Gastroesophageal sphincter (tissue), 4 donors: ENCODE results near the gene ZNF777. TPM values are rescaled to one million over a fixed set of nuclear protein-coding genes. Genes with fewer than 3 reads are reported as not detected.

Source experiments
- ATAC-seq: fragments of 150-250 bp; one replicate; pipeline ENCODE4 v1.9.1; 2016; ENCODE audit warnings: mild to moderate bottlenecking, moderate library complexity
- H3K27ac ChIP-seq, 4 donors: fragments of 200-600 bp; sonication (generic) in 3 of 4; 1 replicate in 3 of 4; 2 replicates in 1 of 4; pipeline ENCODE4 v1.5.1; 2016 to 2019
- H3K27me3 ChIP-seq: fragments of 200-600 bp; sonication (generic); one replicate; pipeline ENCODE4 v1.5.1; 2019
- H3K36me3 ChIP-seq, 2 donors: fragments of 200-600 bp; sonication (generic); one replicate each; pipeline ENCODE4 v1.5.1; 2019; ENCODE audit warnings: control low read depth in 1 of 2
- H3K4me1 ChIP-seq, 3 donors: fragments of 200-600 bp; sonication (generic); 1 replicate in 2 of 3; 2 replicates in 1 of 3; pipeline ENCODE4 v1.5.1; 2016 to 2019; ENCODE audit warnings: control low read depth in 2 of 3
- H3K4me3 ChIP-seq, 2 donors: fragments of 200-600 bp; sonication (generic); one replicate each; pipeline ENCODE4 v1.5.1; 2019; ENCODE audit warnings: mild to moderate bottlenecking in 1 of 2, moderate library complexity in 1 of 2
- H3K9me3 ChIP-seq, 3 donors: fragments of 200-600 bp; sonication (generic); one replicate each; pipeline ENCODE4 v1.5.1; 2017 to 2019; ENCODE audit warnings: control low read depth in 2 of 3
- EP300 ChIP-seq: sonication (generic); formaldehyde crosslinking; IDR thresholded peaks from one replicate; pipeline ENCODE4 v1.6.1; 2017; ENCODE audit warnings: antibody characterized with exemption, mild to moderate bottlenecking
- POLR2A ChIP-seq, 2 donors: fragments of 450-650 bp; IDR thresholded peaks; one replicate each; pipeline ENCODE4 v1.6.1; 2017; ENCODE audit warnings: antibody characterized with exemption in 2 of 2, mild to moderate bottlenecking in 2 of 2, moderate library complexity in 1 of 2
- POLR2AphosphoS5 ChIP-seq: sonication (generic); formaldehyde crosslinking; IDR thresholded peaks from one replicate; pipeline ENCODE4 v1.6.1; 2017; ENCODE audit warnings: antibody characterized with exemption
- WGBS, 2 donors: methylation state at CpG; one replicate each; pipeline ENCODE4 v1.1.5; 2018; ENCODE audit warnings: low coverage in 1 of 2; 5-methylcytosine and 5-hydroxymethylcytosine counted together
- total RNA-seq, 4 donors: library from RNA; depleted of rRNA; stranded (reverse); fragments of >200 nt; gene quantifications; one replicate each; pipeline ENCODE4 v1.1.0, GENCODE V29; 2016
- TF ChIP-seq, protein P1 (sequence below), 4 experiments: fragments of 200-600 bp in 2 of 4; fragments of 450-650 bp in 2 of 4; sonication (generic) in 1 of 4; IDR thresholded peaks; one replicate each; pipeline ENCODE4 v1.5.1; 2017 to 2019; ENCODE audit warnings: antibody characterized with exemption in 4 of 4, mild to moderate bottlenecking in 2 of 4, moderate library complexity in 2 of 4

Gene ZNF777
- total RNA-seq, 4 donors from 2014 or later: 6.1 to 16.1 (median 9.9) TPM

GRCh38 chr7:149457766-149458165 is 3.1 kb downstream of the ZNF777 start:
- no peaks in the 10 kb centered on the region for H3K27me3 ChIP-seq
- H3K4me3 ChIP-seq: no peak overlapping the region
- H3K9me3 ChIP-seq: no peaks in the 10 kb centered on the region
- H3K36me3 ChIP-seq: peaks cover 0 to 42% of the 10 kb centered on the region in 2 donors
- H3K4me1 ChIP-seq: peaks cover 0 to 35% (median 14%) of the 10 kb centered on the region in 3 donors
- ATAC-seq: no peak
- 100% methylated on average over 1 of the region's 1 CpG; no CpG with 5 or more reads in 1 of the 2 donors for WGBS, 2 donors
- TF ChIP-seq POLR2AphosphoS5 (no peak), EP300 (no peak), POLR2A (IDR thresholded peaks at IDR 0.05) (no peak)
- TF ChIP-seq, protein P1, sequence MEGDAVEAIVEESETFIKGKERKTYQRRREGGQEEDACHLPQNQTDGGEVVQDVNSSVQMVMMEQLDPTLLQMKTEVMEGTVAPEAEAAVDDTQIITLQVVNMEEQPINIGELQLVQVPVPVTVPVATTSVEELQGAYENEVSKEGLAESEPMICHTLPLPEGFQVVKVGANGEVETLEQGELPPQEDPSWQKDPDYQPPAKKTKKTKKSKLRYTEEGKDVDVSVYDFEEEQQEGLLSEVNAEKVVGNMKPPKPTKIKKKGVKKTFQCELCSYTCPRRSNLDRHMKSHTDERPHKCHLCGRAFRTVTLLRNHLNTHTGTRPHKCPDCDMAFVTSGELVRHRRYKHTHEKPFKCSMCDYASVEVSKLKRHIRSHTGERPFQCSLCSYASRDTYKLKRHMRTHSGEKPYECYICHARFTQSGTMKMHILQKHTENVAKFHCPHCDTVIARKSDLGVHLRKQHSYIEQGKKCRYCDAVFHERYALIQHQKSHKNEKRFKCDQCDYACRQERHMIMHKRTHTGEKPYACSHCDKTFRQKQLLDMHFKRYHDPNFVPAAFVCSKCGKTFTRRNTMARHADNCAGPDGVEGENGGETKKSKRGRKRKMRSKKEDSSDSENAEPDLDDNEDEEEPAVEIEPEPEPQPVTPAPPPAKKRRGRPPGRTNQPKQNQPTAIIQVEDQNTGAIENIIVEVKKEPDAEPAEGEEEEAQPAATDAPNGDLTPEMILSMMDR (IDR thresholded peaks at IDR 0.05): no peak
- H3K27ac ChIP-seq: no peak overlapping the region

- 84 to 88% methylated on average over 5 to 8 of the region's 11 CpGs for WGBS, 2 donors
- TF ChIP-seq, protein P1 (IDR thresholded peaks at IDR 0.05): no peak
- no peak for TF ChIP-seq EP300
- TF ChIP-seq POLR2A (IDR thresholded peaks at IDR 0.05): no peak
- TF ChIP-seq POLR2AphosphoS5: no peak
- Histone ChIP-seq H3K27me3 (no peaks in the 10 kb centered on the region), H3K9me3 (no peaks in the 10 kb centered on the region), H3K27ac (no peak overlapping the region), H3K4me1 (peaks cover 0 to 35% (median 14%) of the 10 kb centered on the region in 3 donors), H3K36me3 (peaks cover 0 to 52% of the 10 kb centered on the region in 2 donors), H3K4me3 (no peak overlapping the region)
- ATAC-seq: no peak
These were observed 4.1 kb downstream of the ZNF777 start for GRCh38 chr7:149456506-149457421.

GRCh38 chr7:149455175-149455950 is 5.5 kb downstream of the ZNF777 start:
- WGBS, 2 donors: 82% methylated on average over 6 to 13 of the region's 24 CpGs
- Histone ChIP-seq H3K9me3 (no peaks in the 10 kb centered on the region), H3K27ac (no peak overlapping the region), H3K27me3 (no peaks in the 10 kb centered on the region), H3K36me3 (peaks cover 3 to 66% of the 10 kb centered on the region in 2 donors), H3K4me1 (peaks cover 0 to 27% (median 9%) of the 10 kb centered on the region in 3 donors), H3K4me3 (no peak overlapping the region)
- no peak for ATAC-seq
- TF ChIP-seq POLR2AphosphoS5 (no peak), EP300 (no peak), POLR2A (IDR thresholded peaks at IDR 0.05) (no peak)
- TF ChIP-seq, protein P1 (IDR thresholded peaks at IDR 0.05): no peak

DNA sequence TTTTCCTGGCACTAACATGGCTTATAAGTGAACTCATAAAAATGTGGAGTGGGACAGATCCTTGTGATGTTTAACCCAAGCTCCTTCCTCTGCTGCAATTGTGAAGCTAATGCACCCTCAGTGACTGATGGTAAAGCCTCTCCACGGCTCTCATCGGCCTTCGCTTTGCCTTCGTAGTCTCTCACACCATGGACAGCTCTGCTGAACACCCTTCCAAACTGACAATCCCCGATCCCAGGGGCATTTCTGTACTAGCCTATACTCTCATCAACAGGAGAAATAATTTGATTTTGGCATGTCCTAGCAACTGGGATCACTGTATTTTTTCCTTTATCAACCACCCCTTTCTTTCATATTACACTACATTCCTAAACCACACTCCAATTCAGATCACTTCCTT is 6.1 kb downstream of the ZNF777 start:
- Histone ChIP-seq H3K27ac (no peak overlapping the region), H3K4me3 (no peak overlapping the region), H3K36me3 (peaks cover 3 to 72% of the 10 kb centered on the region in 2 donors), H3K27me3 (no peaks in the 10 kb centered on the region), H3K9me3 (no peaks in the 10 kb centered on the region), H3K4me1 (peaks cover 0 to 27% (median 9%) of the 10 kb centered on the region in 3 donors)
- TF ChIP-seq EP300 (no peak), POLR2AphosphoS5 (no peak), POLR2A (IDR thresholded peaks at IDR 0.05) (no peak)
- TF ChIP-seq, protein P1 (IDR thresholded peaks at IDR 0.05): no peak
- WGBS, 2 donors: 79 to 92% methylated on average over 5 of the region's 5 CpGs
- no peak for ATAC-seq
